Measurements from ENCODE around the gene FGFR3.
"Not testable (repeated sequence)": the region's sequence is repeated elsewhere in the genome, so short reads cannot be mapped to it uniquely, and the experiment has no call there.

Gene FGFR3

GRCh38 chr4:1822568-1823544 is 29.8 kb downstream of the FGFR3 start:
- intact Hi-C loops (cut with DNase I): no loop called here

GRCh38 chr4:1823545-1823932 is 30.4 kb downstream of the FGFR3 start:
- DNase-seq: no peak

More at GRCh38 chr4:1822568-1823544, 29.8 kb downstream of the FGFR3 start:
- no peak for DNase-seq

GRCh38 chr4:1824746-1825145 is 31.7 kb downstream of the FGFR3 start:
- intact Hi-C loops (cut with DNase I): no loop called here

More at GRCh38 chr4:1823545-1823932, 30.4 kb downstream of the FGFR3 start:
- intact Hi-C loops (cut with DNase I): no loop called here

GRCh38 chr4:1825326-1825725 is 32.2 kb downstream of the FGFR3 start:
- intact Hi-C loops (cut with DNase I): no loop called here
- no peak for DNase-seq

More at GRCh38 chr4:1824746-1825145, 31.7 kb downstream of the FGFR3 start:
- DNase-seq: no peak

GRCh38 chr4:1826531-1827350 is 33.6 kb downstream of the FGFR3 start:
- intact Hi-C loops (cut with DNase I): no loop called here
- DNase-seq: peak in 31 of 42 donors; percentile 10 to 78 (median 47)

GRCh38 chr4:1830234-1830633 is 37.1 kb downstream of the FGFR3 start:
- no peak for DNase-seq
- intact Hi-C loops (cut with DNase I): no loop called here

GRCh38 chr4:1830642-1831228 is 37.6 kb downstream of the FGFR3 start:
- intact Hi-C loops (cut with DNase I): no loop called here

GRCh38 chr4:1831331-1831730 is 38.2 kb downstream of the FGFR3 start:
- intact Hi-C loops (cut with DNase I): no loop called here
- no peak for DNase-seq

More at GRCh38 chr4:1830642-1831228, 37.6 kb downstream of the FGFR3 start:
- DNase-seq: no peak

- no peak for DNase-seq
- intact Hi-C loops (cut with DNase I): no loop called here
Observed at GRCh38 chr4:1832690-1833089, 39.6 kb downstream of the FGFR3 start.

GRCh38 chr4:1833307-1834046 is 40.4 kb downstream of the FGFR3 start:
- peak in 9 of 42 donors; percentile 23 to 57 (median 44) for DNase-seq
- intact Hi-C loops (cut with DNase I): no loop called here

- intact Hi-C loops (cut with DNase I): no loop called here
- DNase-seq: no peak
Observed at GRCh38 chr4:1834047-1834775, 41.1 kb downstream of the FGFR3 start.

- intact Hi-C loops (cut with DNase I); DNase-seq: not testable (repeated sequence)
Observed at GRCh38 chr4:1835836-1836235, 42.7 kb downstream of the FGFR3 start.

- intact Hi-C loops (cut with DNase I): no loop called here
- no peak for DNase-seq
Observed at GRCh38 chr4:1836650-1837049, 43.6 kb downstream of the FGFR3 start.

GRCh38 chr4:1837069-1837468 is 44.0 kb downstream of the FGFR3 start:
- intact Hi-C loops (cut with DNase I): no loop called here

GRCh38 chr4:1839282-1839681 is 46.2 kb downstream of the FGFR3 start:
- peak in 30 of 42 donors; percentile 14 to 80 (median 46) for DNase-seq
- intact Hi-C loops (cut with DNase I): no loop called here

More at GRCh38 chr4:1837069-1837468, 44.0 kb downstream of the FGFR3 start:
- DNase-seq: peak; percentile 26 to 90 (median 69)

GRCh38 chr4:1841201-1841886 is 48.3 kb downstream of the FGFR3 start:
- no peak for DNase-seq
- intact Hi-C loops (cut with DNase I): no loop called here

- intact Hi-C loops (cut with DNase I): no loop called here
- no peak for DNase-seq
Observed at GRCh38 chr4:1841887-1842210, 48.8 kb downstream of the FGFR3 start.

All from head of caudate nucleus (tissue), 42 donors.